Subcutaneous abdominal adipose tissue (tissue), 5 donors: ENCODE data around the gene AOC3.

Experiments
- H3K27ac ChIP-seq: one replicate; pipeline ENCODE4 v1.7.0; 2013; ENCODE audit warnings: low read depth, mild to moderate bottlenecking, inconsistent platforms, low read length, moderate library complexity
- H3K27me3 ChIP-seq, 5 donors: one replicate each; pipeline ENCODE4 v1.7.0; 2013; ENCODE audit warnings: low read length in 5 of 5, inconsistent platforms in 1 of 5; ENCODE audit not compliant: control insufficient read depth in 5 of 5, insufficient read depth in 4 of 5
- H3K36me3 ChIP-seq, 5 donors: one replicate each; pipeline ENCODE4 v1.7.0; 2013; ENCODE audit warnings: low read length in 5 of 5; ENCODE audit not compliant: control insufficient read depth in 5 of 5, insufficient read depth in 5 of 5
- H3K4me1 ChIP-seq, 5 donors: one replicate each; pipeline ENCODE4 v1.7.0; 2013; ENCODE audit warnings: low read length in 5 of 5, mild to moderate bottlenecking in 3 of 5, moderate library complexity in 1 of 5; ENCODE audit not compliant: control insufficient read depth in 5 of 5, insufficient read depth in 5 of 5
- H3K4me3 ChIP-seq, 5 donors: one replicate each; pipeline ENCODE4 v1.7.0; 2013; ENCODE audit warnings: low read length in 5 of 5, low read depth in 1 of 5
- H3K9ac ChIP-seq, 5 donors: one replicate each; pipeline ENCODE4 v1.7.0; 2013; ENCODE audit warnings: low read length in 5 of 5, mild to moderate bottlenecking in 4 of 5, moderate library complexity in 3 of 5
- H3K9me3 ChIP-seq, 5 donors: one replicate each; pipeline ENCODE4 v1.7.0; 2013; ENCODE audit warnings: low read length in 5 of 5; ENCODE audit not compliant: control insufficient read depth in 5 of 5
- donor health status: healthy.
- donor health status: healthy.
- donor health status: healthy.
- donor health status: healthy.
- donor health status: healthy.

The AOC3 gene

GRCh38 chr17:42901535-42902229 lies 50.7 kb downstream of the AOC3 start:
- no peaks in the 10 kb centered on the region for H3K27me3 ChIP-seq
- H3K27ac ChIP-seq: no peak overlapping the region
- no peak overlapping the region for H3K4me3 ChIP-seq
- H3K36me3 ChIP-seq: no peaks in the 10 kb centered on the region
- H3K9me3 ChIP-seq: no peaks in the 10 kb centered on the region
- peaks cover 0 to 10% (median 8%) of the 10 kb centered on the region in 5 donors for H3K4me1 ChIP-seq
- no peak overlapping the region for H3K9ac ChIP-seq

DNA sequence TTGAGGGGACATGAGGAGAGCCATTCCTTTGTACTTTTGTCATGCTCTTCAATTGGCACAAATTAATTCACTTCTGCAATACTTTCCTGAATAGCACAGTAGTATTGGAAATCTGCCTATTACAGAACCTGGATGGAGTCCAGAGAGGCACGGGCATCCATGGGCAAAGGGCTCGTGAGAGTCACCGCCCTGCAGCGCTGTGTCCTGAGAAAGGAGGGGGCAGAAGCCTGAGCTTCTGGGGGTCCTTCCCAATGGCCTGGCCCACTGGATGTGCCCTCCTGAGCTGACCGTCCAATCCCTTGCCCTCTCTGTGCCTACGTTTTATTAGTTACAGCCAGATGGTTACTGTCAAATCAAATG lies 53.1 kb downstream of the AOC3 start:
- Histone ChIP-seq H3K36me3 (no peaks in the 10 kb centered on the region), H3K4me1 (peaks cover 0 to 10% (median 8%) of the 10 kb centered on the region in 5 donors), H3K27me3 (no peaks in the 10 kb centered on the region), H3K4me3 (no peak overlapping the region), H3K9me3 (no peaks in the 10 kb centered on the region), H3K9ac (no peak overlapping the region), H3K27ac (no peak overlapping the region)

GRCh38 chr17:42906772-42907446 lies 55.9 kb downstream of the AOC3 start:
- Histone ChIP-seq H3K27ac (no peak overlapping the region), H3K4me1 (peaks cover 0 to 13% (median 8%) of the 10 kb centered on the region in 5 donors), H3K36me3 (no peaks in the 10 kb centered on the region), H3K9me3 (no peaks in the 10 kb centered on the region), H3K9ac (no peak overlapping the region), H3K4me3 (no peak overlapping the region), H3K27me3 (no peaks in the 10 kb centered on the region)
